Activated effector memory CD4-positive, alpha-beta T cell treated with anti-CD3 and anti-CD28 coated beads, Interleukin-2, amount 50 U/mL, for 16 hours (primary cell): ENCODE results near the gene SHOC1.
"Not testable (repeated sequence)": the region's sequence is repeated elsewhere in the genome, so short reads cannot be mapped to it uniquely, and the experiment has no call there.

Source experiments
- DNase-seq: peaks from one replicate; pipeline ENCODE4 v3.0.0-alpha.2; 2020

SHOC1 gene

GRCh38 chr9:111804636-111805035 lies 9.9 kb upstream of the SHOC1 start:
- DNase-seq: no peak

DNA sequence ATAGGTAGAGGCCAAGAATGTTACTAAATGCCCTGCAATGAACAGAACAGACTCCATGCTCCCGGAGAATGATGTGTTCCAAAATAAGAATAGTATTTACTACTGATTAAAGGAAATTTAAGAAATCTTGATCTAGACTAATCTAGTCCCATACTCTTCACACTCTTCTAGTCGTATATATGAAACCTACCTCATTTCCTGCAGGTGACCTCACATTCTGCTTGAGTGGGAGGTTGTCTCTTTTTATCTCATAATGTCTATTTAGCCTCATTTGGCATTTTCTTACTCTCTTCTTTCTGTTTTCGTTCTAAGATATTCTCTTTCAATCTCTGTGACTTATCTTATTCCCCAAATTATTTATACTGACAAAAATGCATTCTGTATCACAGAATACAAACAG lies 9.2 kb upstream of the SHOC1 start:
- DNase-seq: no peak

GRCh38 chr9:111799915-111800526 lies 5.3 kb upstream of the SHOC1 start:
- DNase-seq: no peak

DNA sequence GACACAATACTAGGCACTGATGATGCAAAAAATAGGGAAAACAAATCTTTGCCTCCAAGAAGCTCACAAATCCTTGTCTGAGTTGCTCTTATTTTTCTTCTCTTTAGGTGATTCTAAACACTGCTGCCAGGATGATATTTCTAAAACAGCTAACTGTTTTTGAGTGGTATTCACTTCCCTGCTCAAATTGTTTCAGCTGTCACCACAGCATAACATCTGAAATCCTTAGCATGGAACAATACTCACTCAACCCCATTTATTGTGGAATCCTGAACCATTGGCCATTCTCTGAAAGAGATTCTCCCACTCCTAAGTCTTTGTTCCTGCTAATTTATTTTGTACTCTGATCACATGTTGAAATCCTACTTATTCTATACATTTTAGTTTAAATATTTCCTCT lies 4.8 kb upstream of the SHOC1 start:
- DNase-seq: no peak

DNA sequence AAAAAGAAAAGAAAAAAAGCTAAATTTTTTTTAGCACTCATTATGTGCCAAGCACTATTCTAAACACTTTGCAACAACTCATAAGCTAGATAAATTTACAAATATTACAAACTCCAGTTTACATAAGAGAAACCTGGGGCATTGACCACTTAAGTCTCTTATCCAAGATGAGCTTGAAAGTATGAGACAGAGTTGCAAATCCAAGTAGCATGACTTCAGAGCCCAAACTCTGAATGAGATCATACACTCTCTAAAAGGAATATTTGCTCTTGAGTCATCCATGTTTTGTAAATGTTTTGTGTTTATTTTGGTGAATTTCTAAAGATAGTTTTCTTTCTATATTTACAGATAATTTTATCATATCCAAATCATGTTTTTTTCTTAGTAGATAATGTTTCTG lies 4.0 kb upstream of the SHOC1 start:
- DNase-seq: no peak

DNA sequence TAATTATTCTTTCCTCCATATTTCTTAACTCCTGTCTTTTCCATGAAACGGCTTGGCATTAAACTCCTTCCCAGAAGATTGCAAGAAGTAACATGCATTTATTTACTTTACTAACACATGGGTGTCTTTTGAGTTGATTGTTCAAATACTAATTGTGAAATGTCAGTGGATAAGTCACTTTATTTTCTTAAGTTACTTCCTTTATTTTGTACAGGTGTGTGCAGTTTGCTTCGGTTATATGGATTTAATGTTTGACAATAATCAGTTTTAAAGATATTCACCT lies 761 bp upstream of the SHOC1 start:
- DNase-seq: no peak

GRCh38 chr9:111791821-111792220 lies 2.9 kb downstream of the SHOC1 start:
- DNase-seq: not testable (repeated sequence)

GRCh38 chr9:111789881-111790280 lies 4.9 kb downstream of the SHOC1 start:
- DNase-seq: no peak

GRCh38 chr9:111783857-111784256 lies 10.9 kb downstream of the SHOC1 start:
- DNase-seq: no peak

DNA sequence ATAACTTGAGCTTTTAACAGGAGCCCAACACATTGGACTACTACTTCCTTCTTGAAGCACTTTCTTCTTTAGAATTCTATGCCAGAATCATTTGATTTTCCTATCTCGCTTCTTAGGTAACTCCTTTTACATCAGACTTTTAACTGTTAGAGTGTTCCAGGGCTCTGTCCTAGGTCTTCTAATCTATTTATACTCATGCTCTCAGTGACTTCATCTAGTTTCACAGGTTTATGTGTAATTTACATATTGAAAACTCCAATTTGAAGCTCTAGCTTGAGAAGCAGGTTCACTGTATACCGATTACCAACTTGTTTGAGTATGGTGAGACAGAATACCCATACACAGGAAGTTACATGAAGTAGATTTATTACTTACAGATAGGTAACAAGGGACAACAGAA lies 11.3 kb downstream of the SHOC1 start:
- no peak for DNase-seq

GRCh38 chr9:111766066-111766465 lies 28.7 kb downstream of the SHOC1 start:
- no peak for DNase-seq

- no peak for DNase-seq
These were observed 32.2 kb downstream of the SHOC1 start for GRCh38 chr9:111762556-111762955.

GRCh38 chr9:111759762-111760639 lies 34.7 kb downstream of the SHOC1 start:
- no peak for DNase-seq

- no peak for DNase-seq
These were observed 39.9 kb downstream of the SHOC1 start for GRCh38 chr9:111754800-111755199.

- no peak for DNase-seq
These were observed 42.3 kb downstream of the SHOC1 start for GRCh38 chr9:111752455-111752854.
